Measurements from ENCODE around the gene NTMT1.

The NTMT1 gene

DNA sequence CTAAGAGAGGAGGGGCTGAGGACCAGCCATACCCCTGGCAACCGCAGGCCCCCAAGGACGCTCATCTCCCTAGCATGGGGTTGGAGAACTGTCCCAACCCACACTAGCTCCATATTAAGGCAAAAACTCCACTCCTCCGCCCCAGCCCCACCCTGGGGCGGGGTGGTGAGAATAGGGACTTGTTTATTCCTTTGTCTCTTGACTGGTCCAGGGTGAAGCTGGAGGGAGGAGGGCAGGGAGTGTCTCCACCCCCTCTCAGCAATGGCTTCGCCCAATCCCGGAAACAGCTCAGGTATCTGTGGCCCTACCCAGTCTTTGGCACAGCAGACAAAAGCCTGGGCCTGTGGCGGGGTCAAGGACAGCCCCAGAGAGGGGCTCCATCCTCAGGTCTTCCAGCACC is 56.4 kb downstream of the NTMT1 start:
- DNase-seq, result no peak

DNA sequence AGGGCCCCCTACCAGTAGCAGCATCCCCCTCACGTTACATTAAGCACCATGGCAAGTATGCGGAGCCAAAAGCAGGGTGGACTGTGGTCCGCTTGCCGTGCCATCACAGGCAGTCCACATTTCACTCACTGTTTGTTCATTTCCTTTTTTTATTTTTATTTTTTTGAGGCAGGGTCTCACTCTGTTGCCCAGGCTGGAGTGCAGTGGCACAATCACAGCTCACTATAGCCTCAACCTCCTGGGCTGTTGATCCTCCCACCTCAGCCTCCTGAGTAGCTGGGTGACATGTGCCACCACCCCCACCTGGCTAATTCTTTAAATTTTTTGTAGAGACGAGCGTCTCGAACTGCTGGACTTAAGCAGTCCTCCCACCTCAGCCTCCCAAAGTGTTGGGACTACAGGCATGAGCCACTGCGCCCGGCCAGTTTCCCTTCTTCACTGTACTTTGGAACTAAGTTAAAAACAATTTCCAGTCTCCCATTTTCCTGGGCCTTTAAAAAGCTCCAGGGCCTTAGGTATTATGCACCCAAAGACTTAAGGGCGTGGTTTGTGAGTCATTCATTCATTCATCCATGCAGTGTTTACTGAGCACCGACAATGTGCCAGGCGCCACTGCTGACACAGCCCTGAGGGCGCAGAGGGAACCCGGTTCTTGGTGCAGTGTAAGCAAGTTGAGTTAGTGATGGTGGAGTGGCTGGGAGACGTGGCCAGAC is 59.4 kb downstream of the NTMT1 start:
- DNase-seq, result no peak
